Tibial nerve (tissue), 4 donors: ENCODE results near the gene CRYBB1. TPM values are rescaled to one million over a fixed set of nuclear protein-coding genes. Genes with fewer than 3 reads are reported as not detected.

Source experiments
- DNase-seq, 2 donors: peaks; one replicate each; pipeline ENCODE4 v3.0.0-alpha.2; 2019; ENCODE audit warnings: low spot score in 2 of 2
- H3K27ac ChIP-seq, 4 donors: fragments of 200-600 bp; sonication (generic) in 3 of 4; one replicate each; pipeline ENCODE4 v1.5.1; 2017 to 2019; ENCODE audit warnings: mild to moderate bottlenecking in 1 of 4
- H3K27me3 ChIP-seq, 2 donors: fragments of 200-600 bp; sonication (generic) in 1 of 2; one replicate each; pipeline versions ENCODE4 v1.5.1 to v1.6.0; 2017 to 2019
- H3K36me3 ChIP-seq, 3 donors: fragments of 200-600 bp; sonication (generic); one replicate each; pipeline ENCODE4 v1.5.1; 2018 to 2019
- H3K4me1 ChIP-seq, 4 donors: fragments of 200-600 bp; sonication (generic) in 3 of 4; one replicate each; pipeline ENCODE4 v1.5.1; 2017 to 2019
- H3K4me3 ChIP-seq, 4 donors: fragments of 200-600 bp; sonication (generic) in 3 of 4; one replicate each; pipeline ENCODE4 v1.5.1; 2017 to 2019; ENCODE audit warnings: mild to moderate bottlenecking in 1 of 4, moderate library complexity in 1 of 4
- H3K9me3 ChIP-seq, 4 donors: fragments of 200-600 bp; sonication (generic) in 3 of 4; one replicate each; pipeline ENCODE4 v1.5.1; 2017 to 2019
- EP300 ChIP-seq, 2 donors: sonication (generic); formaldehyde crosslinking; IDR thresholded peaks; one replicate each; pipeline ENCODE4 v1.6.1; 2017; ENCODE audit warnings: antibody characterized with exemption in 2 of 2, mild to moderate bottlenecking in 1 of 2
- POLR2A ChIP-seq, 2 donors: fragments of 450-650 bp; IDR thresholded peaks; one replicate each; pipeline ENCODE4 v1.6.1; 2017; ENCODE audit warnings: antibody characterized with exemption in 2 of 2, mild to moderate bottlenecking in 2 of 2, moderate library complexity in 2 of 2
- WGBS, 2 donors: methylation state at CpG; one replicate each; pipeline ENCODE4 v1.1.5; 2018; 5-methylcytosine and 5-hydroxymethylcytosine counted together
- total RNA-seq, 4 donors: library from RNA; depleted of rRNA; stranded (reverse); fragments of >200 nt; gene quantifications; one replicate each; pipeline ENCODE4 v1.1.0, GENCODE V29; 2016
- TF ChIP-seq, protein P1 (sequence below), 5 experiments: fragments of 200-600 bp in 3 of 5; fragments of 450-650 bp in 2 of 5; sonication (generic) in 3 of 5; IDR thresholded peaks; one replicate each; pipeline ENCODE4 v1.5.1; 2016 to 2019; ENCODE audit warnings: antibody characterized with exemption in 5 of 5, mild to moderate bottlenecking in 3 of 5, moderate library complexity in 2 of 5

CRYBB1 gene
- total RNA-seq, 4 donors from 2014 or later, result 0.84 to 4.8 (median 1.8) TPM

DNA sequence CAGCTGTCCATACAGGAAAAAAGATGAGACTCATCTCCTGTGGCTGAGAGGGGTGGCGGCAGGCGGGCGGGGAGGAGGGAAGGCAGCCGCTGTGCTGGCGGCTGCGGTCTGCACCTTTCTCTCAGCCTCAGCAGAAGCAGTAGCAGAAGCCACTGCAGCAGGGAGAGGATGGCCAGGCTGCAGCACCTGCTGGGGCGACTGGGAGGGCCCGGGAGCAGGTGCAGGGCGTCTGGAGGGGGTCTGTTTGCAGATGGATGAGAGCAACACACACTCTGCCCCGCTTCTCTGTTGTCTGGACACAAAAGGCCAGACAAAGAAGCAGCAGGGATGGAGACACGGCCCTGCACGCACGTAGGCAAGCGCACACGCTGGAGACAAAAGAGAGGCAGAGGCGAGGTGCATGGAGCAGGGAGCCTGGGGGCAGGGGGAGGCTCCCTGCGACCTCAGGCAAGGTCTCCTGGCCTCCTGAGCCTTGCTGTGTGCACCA, 30.2 kb upstream of the CRYBB1 start:
- H3K9me3 ChIP-seq, result no peaks in the 10 kb centered on the region
- H3K27me3 ChIP-seq, result peaks cover 0 to 75% of the 10 kb centered on the region in 2 donors
- no peak for DNase-seq
- H3K27ac ChIP-seq, result no peak overlapping the region
- no peaks in the 10 kb centered on the region for H3K36me3 ChIP-seq
- TF ChIP-seq EP300 (IDR thresholded peaks at IDR 0.05) (no peak), POLR2A (IDR thresholded peaks at IDR 0.05) (no peak)
- TF ChIP-seq, protein P1, sequence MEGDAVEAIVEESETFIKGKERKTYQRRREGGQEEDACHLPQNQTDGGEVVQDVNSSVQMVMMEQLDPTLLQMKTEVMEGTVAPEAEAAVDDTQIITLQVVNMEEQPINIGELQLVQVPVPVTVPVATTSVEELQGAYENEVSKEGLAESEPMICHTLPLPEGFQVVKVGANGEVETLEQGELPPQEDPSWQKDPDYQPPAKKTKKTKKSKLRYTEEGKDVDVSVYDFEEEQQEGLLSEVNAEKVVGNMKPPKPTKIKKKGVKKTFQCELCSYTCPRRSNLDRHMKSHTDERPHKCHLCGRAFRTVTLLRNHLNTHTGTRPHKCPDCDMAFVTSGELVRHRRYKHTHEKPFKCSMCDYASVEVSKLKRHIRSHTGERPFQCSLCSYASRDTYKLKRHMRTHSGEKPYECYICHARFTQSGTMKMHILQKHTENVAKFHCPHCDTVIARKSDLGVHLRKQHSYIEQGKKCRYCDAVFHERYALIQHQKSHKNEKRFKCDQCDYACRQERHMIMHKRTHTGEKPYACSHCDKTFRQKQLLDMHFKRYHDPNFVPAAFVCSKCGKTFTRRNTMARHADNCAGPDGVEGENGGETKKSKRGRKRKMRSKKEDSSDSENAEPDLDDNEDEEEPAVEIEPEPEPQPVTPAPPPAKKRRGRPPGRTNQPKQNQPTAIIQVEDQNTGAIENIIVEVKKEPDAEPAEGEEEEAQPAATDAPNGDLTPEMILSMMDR (IDR thresholded peaks at IDR 0.05), result no peak
- peaks cover 0 to 11% (median 4%) of the 10 kb centered on the region in 4 donors for H3K4me1 ChIP-seq
- no peak overlapping the region for H3K4me3 ChIP-seq
- WGBS, 2 donors, result 17 to 19% methylated on average over 13 to 17 of the region's 17 CpGs

DNA sequence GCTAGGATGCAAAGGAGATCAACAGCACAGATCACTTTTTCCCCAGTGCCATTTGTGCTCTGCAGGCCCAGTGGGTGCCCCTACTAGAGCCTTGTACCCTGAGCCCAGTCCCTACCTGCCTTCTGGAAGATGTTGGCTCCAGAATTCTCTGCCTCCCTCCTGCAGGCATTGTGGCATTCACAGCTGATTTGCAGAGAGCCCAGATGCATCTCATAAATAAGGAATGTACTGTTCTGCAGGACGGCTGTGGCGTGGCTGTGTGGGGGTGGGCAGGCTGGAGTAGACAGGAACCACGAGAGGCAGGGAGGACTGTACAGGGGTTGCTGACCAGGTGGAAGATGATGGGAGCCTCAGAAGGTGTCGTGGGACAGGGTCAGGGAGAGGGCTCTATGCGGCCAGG, 28.3 kb upstream of the CRYBB1 start:
- Histone ChIP-seq H3K36me3 (no peaks in the 10 kb centered on the region), H3K27ac (no peak overlapping the region), H3K4me1 (peaks cover 0 to 11% (median 5%) of the 10 kb centered on the region in 4 donors), H3K4me3 (no peak overlapping the region), H3K27me3 (peaks cover 0 to 68% of the 10 kb centered on the region in 2 donors), H3K9me3 (no peaks in the 10 kb centered on the region)
- no peak for DNase-seq
- WGBS, 2 donors, result 32 to 35% methylated on average over 5 of the region's 5 CpGs
- TF ChIP-seq POLR2A (IDR thresholded peaks at IDR 0.05) (no peak), EP300 (IDR thresholded peaks at IDR 0.05) (no peak)
- TF ChIP-seq, protein P1 (IDR thresholded peaks at IDR 0.05), result no peak

DNA sequence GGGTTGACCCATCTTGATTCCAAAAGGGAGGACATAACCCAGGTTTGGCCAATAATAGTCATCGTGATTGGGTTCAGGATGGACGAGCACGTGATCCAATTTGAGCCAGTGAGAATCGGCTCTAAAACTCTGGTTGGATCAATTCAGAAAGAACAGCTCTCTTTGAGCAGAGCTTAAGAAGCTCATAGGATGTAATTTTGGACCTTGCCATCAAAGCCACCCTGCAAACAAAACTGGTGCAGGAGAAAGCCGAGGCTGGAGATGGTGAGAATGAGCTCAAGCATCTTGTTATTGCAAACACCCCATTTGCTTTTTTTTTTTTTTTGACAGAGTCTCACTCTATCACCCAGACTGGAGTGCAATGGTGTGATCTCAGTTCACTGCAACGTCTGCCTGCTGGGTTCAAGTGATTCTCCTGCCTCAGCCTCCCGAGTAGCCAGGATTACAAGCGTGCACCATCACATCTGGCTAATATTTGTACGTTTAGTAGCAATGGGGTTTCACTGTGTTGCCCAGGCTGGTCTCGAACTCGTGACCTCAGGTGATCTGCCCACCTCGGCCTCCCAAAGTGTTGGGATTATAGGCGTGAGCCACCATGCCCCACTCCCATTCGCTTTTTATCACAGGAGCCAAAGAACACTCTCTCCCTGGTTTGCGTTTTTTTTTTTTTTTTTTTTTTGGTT, 25.7 kb upstream of the CRYBB1 start:
- no peak for TF ChIP-seq POLR2A (IDR thresholded peaks at IDR 0.05)
- TF ChIP-seq, protein P1 (IDR thresholded peaks at IDR 0.05), result no peak
- Histone ChIP-seq H3K4me1 (peaks cover 0 to 11% (median 5%) of the 10 kb centered on the region in 4 donors), H3K36me3 (no peaks in the 10 kb centered on the region), H3K4me3 (no peak overlapping the region), H3K9me3 (no peaks in the 10 kb centered on the region), H3K27ac (no peak overlapping the region), H3K27me3 (peaks cover 0 to 53% of the 10 kb centered on the region in 2 donors)
- no peak for DNase-seq
- 82 to 84% methylated on average over 15 of the region's 15 CpGs for WGBS, 2 donors

DNA sequence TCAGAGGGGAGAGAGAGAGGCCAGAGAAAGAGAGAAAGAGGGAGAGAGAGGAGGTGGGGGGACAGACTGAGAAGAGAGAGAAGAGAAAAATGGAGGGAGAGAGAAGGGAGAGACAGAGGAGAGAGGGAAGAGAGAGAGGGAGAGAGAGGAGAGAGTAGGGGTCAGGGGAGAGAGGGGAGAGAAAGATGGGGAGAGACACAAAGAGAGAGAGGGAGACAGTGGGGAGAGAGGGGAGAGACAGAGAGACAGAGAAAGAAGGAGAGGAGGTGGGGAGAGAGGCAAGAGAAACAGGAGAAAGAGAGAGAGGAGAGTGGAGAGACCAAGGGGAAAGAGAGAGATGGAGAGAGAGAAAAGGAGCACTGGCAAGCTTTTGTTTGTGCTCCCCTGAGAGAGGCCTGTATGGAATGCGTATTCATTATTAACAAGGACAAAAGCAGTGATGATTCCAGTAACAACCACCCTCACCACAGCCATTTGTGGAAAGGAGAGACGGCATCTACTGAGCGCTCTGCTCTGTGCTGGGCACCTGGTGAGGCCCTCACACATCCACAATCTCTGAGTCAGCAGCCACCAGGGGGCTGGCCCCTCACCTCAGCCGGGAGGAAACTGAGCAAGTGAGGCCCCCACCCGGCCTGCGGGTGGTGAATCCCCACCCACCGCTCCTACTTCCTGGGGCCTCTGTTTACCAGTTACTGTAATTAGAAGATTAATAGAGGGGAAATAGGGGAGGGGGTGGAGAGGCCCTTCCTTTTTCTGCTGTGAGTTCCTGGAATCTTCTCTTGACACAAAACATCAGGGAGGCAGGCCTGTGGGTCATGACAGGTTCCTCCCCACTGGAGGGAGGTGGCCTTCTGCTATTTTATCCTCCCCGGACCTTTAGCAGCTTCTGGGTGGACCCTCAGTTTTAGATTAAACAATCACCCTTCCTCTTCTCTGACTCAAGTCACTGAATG, 24.9 kb upstream of the CRYBB1 start:
- 30 to 37% methylated on average over 8 of the region's 8 CpGs for WGBS, 2 donors
- Histone ChIP-seq H3K4me3 (no peak overlapping the region), H3K9me3 (no peaks in the 10 kb centered on the region), H3K27me3 (peaks cover 0 to 44% of the 10 kb centered on the region in 2 donors), H3K27ac (peak overlapping the region in 1 of 4 donors; percentile 30), H3K4me1 (peaks cover 0 to 11% (median 3%) of the 10 kb centered on the region in 4 donors), H3K36me3 (no peaks in the 10 kb centered on the region)
- DNase-seq, result no peak
- TF ChIP-seq EP300 (IDR thresholded peaks at IDR 0.05) (no peak), POLR2A (IDR thresholded peaks at IDR 0.05) (no peak)
- TF ChIP-seq, protein P1 (IDR thresholded peaks at IDR 0.05), result no peak
